LoVo (cell line): ENCODE measurements around the gene WRAP73.

Experiments used
- DNase-seq: peaks from one replicate; pipeline ENCODE4 v3.0.0-alpha.2; 2016; ENCODE audit warnings: low spot score

WRAP73 gene, protein sequence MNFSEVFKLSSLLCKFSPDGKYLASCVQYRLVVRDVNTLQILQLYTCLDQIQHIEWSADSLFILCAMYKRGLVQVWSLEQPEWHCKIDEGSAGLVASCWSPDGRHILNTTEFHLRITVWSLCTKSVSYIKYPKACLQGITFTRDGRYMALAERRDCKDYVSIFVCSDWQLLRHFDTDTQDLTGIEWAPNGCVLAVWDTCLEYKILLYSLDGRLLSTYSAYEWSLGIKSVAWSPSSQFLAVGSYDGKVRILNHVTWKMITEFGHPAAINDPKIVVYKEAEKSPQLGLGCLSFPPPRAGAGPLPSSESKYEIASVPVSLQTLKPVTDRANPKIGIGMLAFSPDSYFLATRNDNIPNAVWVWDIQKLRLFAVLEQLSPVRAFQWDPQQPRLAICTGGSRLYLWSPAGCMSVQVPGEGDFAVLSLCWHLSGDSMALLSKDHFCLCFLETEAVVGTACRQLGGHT

DNA sequence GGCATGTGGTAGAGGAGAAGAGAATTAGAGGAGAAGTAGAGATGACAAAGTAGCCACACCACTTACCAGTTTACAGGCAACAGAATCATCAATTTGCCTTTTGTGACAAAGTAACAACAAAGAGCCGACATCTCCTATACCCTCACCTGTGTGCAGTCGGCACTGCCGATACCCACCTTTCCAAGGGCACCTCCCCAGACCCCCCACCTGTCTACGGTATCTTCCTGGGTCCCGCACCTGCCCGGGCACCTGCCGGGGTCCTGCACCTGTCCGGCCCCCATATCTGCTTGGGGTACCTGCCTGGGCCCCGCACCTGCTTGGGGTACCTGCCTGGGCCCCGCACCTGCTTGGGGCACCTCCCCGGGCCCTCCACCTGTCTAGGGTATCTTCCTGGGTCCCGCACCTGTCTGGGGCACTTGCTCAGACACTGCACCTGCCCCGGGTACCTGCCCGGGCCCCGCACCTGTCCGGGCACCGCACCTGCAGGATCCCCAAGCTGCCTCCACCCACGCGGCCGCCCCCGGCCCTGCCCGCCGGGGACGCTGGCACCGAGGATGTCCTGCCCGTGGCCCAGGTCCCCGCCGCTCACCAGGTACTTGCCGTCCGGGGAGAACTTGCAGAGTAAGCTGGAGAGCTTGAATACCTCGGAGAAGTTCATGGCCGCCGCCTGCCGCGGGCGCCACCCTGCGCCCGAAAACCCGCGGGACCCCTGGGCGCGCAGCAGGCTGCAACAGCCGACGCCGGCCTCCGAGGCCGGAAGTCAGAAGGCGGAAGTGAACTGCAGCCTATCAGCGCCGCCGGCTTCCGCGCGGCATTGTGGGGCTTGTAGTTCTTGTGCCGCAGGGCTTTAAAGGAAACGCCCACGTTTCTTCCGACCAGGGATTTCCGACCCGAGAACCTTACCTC lies at the start of gene WRAP73:
WRAP73 (minus strand) TSS at position 762 of the 906 bp plus-strand sequence; CDS start at position 658, 104 bp downstream.
- peak; percentile 90 for DNase-seq

DNA sequence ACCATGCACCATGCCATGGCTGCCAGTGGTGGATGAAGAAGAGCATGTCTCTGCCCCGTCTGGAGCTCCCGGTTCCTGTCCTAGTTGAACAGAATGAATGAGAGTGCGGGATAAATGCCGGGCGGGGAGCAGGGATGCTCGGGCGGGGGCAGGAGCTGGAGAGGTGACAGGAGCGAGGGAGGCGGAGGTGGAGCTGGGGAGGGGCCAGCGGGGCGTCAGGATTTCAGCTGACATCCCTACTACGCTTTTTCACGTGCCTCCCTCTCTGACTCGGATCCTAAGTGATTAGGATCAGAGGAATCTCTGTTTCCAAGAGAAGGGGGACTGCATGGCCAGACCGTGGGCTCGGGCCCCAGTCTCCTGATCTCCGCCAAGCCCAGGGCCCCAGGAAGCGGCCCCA lies 49.7 kb upstream of the WRAP73 start:
- no peak for DNase-seq

DNA sequence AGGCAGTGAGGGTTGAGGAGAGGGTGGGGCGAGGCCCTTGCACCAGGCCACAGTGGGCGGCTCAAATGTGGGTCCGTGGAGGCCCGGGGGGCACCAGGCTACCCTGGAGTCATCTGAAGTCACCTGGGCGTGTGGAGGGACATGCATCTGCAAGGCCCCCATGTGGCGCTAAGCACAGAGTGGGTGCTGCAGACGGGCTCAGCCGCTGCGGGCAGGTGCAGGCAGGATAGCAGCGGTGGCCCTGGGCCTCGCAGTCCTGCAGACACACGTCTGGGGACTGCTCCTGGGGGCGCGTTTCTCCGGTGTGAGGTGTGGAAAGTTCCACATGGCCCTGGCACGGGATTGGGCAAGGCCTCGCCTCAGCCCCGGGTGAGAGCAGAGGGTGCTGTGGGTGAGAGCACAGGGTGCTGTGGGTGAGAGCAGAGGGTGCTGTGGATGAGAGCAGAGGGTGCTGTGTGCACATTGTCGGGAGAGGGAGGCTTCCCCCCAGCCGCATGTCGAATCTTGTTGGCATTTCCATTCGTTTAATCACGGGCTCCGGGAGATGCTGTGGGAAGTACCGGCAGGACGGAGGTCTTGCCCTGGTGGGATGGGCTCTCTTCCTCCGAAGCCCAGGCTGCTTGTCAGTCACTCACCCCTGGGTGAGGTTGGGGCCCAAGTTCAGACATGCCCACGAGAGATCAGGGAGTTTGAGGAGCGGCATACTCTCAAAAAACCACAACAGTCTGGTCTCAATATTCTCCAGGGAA lies 48.9 kb upstream of the WRAP73 start:
- DNase-seq = no peak

DNA sequence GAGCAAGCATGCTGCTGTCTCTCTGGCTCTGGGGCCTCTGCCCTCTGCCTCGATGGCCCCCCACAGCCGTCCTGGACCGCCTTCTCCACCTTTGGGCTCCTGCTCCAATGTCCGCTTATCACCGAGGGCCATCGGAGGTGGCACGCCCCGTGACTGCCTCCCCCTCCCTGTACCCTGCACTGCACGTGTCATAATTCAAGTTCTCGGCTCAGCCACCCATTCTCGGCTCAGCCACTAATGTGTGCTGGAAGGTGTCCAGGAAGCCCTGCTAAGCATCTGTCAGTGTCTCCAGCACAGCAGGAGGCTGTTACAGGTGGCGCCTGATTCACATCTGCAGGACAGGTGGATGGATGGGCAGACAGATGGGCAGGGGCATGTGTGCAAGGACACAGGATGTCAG lies 47.9 kb upstream of the WRAP73 start:
- no peak for DNase-seq

DNA sequence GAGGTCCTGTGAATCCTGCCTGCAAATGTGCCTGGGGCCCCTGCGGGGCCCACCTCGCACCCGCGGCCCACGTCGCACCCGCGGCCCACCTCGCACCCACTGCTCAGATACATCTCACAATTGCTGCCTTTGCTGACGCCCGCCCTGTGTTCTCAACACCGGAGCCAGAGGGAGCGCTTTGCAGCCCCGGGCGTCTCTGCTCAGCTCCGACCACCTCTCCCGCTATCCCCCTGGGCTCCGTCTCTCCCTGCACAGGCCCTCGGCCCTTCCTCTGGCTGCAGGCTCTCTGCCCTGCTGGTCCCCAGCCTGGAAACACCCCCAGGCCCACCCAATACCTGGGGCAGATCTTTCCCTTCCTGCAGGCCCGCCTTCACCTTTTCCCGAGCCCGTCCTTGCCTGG lies 47.2 kb upstream of the WRAP73 start:
- no peak for DNase-seq

DNA sequence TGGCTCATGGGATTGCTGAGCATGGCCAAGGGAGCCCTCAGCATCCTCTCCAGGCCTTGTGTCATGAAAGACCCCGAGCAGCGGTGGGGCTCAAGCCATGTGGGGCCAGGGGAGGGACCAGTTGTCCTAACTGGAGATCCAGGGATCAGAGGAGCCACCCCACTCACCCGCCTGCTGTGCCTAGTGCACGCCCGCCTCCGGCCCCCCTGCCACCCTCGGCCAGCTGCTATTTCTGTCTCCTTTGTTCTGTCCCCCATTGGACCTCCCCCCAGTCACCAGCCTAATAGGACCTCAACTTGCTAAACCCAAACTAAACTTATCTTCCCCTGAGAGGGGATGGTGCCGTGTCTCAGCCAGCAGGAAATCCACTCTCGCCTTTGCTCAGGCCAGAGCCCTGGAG lies 46.8 kb upstream of the WRAP73 start:
- no peak for DNase-seq

DNA sequence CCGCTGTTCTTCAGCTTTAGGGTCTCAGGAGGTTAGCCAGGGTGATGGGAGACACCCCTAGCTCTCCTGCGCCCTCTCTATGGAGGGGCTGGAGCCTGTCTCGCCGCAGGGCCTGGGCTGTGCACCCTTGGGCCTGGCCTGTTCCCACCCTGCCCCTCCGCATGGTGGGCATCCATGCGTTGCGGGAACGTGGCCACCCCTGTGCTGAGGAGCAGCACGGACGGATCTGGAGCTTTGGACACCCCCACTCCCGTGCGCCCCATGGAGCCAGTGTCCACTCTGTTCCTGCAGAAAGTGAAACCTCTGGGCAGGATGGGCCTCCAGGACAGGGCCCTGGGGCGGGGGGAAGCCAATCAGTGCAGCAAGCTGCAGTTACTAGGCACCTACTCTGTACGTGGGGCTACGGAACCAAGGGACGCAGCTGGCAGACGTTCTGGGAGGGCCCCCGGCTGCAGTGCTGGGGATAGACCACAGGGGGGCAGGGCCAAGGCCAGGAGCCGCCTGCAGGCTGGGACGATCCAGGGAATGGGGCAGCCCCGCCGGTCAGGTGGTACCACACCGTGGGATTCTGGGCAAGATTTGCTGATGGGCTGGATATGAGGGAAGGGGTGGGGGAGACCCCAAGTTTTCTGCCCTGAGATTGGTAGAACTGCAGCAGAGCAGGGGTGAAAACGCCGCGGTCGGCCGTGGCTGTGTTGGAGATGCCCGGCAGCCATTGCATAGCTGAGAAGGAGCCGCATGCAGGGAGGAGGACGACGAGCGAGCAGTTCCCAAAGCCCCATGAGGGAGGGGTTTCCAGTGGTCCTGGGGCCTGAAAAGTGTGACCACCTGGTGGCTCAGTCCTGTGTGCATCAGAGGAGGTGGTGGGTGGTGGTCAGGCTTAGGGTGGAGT lies 45.7 kb upstream of the WRAP73 start:
- DNase-seq = no peak

DNA sequence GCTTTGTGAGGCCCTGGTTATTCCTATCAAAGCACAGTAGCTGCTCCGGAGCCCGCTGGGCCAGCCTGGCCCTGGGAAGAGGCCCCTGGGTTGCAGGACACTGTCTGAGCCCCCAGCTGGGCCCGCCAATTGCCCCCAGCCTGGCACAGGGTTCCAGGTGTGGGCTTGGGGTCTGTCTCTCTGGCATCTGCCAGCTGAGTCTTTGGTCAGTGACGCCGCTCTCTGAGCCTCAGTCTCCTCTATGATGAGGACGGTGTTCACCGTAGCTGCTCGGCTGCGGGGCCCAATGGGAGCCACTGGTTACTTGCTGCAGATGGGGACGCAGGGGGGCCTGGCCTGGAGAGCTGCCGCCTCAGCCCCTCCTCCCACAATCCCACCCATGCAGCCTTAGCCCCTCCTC lies 43.4 kb upstream of the WRAP73 start:
- DNase-seq = no peak

DNA sequence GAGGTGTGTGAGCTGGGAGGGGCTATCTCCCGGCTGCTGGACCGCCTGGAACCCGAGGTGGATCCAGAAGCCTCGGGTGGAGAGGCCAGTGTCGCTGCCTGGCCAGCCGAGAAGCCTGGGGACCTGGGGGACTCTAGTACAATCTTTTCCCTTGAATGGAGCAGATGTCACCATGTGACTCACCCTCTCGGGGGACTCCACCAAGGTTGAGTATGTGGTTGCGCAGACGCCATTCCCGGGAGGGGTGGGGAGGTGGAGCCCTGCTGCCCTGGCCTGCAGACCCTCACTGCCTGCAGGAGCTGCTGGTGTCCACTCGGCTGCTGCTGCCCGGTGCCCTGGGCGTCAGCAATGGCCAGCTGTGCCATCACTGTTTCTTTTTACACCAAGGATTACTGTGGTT lies 42.7 kb upstream of the WRAP73 start:
- no peak for DNase-seq

DNA sequence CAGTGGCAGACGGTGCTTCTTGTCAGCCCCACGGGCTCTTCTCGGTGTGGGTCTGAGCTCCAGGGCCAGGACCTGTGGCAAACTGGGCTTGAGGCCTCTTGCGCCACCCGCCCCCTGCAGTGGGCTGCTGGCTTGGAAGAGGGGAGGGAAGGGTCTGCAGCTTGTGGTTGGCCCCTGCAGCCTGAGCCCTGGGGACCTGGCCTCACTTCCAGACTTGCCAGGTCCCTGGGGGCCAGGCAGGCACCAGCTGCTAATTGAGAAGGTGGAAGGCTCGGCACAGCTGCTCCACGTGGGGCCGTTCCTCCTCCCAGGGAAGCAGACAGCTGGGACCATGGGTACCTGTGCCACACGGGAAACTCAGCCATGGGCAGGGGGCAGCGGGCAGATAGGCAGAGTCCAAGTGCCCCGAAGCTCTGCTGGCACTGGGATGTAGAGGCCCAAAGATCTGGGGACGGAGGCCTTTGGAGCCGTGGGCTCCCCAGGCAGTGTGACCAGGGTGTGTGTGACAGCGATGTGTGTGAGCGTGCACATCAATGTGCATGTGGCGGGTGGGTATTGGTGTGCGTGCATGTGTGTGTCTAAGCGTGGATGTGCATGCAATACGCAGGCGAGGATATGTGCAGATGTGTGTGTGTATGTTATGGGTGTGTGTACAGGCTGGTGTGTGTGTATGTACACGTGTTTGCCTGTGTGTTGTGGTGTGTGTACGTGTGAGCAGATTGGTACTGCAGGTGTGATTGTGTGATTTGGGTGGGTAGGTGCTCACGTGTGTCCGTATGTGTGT lies 41.7 kb upstream of the WRAP73 start:
- DNase-seq = no peak

DNA sequence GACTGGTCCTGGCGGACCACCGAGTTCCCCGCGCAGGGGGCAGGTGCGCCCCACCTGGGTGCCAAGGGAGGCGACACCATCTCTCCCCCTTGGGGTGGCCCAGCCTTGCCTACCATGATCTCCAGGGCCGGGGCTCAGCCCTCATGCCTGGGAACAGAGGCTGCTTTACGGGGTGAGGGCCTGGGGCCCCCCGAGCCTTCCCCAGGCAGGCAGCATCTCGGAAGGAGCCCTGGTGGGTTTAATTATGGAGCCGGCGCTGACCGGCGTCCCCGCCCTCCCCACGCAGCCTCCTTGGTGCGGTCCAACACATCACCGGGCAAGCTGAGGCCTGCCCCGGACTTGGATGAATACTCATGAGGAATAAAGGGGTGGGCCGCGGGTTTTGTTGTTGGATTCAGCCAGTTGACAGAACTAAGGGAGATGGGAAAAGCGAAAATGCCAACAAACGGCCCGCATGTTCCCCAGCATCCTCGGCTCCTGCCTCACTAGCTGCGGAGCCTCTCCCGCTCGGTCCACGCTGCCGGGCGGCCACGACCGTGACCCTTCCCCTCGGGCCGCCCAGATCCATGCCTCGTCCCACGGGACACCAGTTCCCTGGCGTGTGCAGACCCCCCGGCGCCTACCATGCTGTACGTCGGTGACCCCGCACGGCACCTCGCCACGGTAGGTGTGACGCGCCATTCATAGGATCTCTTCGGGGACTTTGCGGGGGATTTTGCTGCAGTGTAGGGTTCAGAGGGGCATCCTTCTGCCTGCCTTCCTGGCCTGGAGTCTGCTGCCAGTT lies 40.6 kb upstream of the WRAP73 start:
- DNase-seq = no peak

DNA sequence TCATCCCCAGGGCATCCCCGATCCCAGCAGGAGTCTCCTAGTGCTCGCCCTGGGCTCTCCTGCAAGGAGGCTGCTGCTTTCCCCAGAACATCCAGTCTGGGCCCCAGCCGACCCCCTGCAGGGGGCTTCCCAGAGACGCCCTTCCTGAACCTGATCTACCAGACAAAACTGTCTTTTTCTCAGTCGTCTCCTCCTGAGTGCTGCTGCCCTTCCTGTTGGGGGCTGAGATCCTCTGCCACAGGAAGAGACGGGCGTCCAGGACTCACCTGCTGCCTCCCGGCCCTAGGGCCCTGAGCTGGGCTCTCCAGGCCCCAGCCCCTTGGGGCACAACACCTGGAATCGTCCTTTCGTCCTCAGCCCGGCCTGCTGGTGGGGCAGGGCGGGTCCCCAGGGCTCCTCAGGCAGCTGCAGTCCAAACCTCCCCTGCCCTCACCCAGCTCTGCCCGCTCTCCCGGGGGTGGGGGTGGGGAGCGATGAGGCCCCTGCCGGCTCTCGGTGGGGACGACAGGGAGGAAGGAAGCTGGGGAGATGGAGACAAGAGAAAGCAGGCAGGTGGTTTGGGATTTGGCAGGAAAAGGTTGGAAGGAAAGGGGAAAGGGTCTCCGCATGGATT lies 39.3 kb upstream of the WRAP73 start:
- DNase-seq = no peak

DNA sequence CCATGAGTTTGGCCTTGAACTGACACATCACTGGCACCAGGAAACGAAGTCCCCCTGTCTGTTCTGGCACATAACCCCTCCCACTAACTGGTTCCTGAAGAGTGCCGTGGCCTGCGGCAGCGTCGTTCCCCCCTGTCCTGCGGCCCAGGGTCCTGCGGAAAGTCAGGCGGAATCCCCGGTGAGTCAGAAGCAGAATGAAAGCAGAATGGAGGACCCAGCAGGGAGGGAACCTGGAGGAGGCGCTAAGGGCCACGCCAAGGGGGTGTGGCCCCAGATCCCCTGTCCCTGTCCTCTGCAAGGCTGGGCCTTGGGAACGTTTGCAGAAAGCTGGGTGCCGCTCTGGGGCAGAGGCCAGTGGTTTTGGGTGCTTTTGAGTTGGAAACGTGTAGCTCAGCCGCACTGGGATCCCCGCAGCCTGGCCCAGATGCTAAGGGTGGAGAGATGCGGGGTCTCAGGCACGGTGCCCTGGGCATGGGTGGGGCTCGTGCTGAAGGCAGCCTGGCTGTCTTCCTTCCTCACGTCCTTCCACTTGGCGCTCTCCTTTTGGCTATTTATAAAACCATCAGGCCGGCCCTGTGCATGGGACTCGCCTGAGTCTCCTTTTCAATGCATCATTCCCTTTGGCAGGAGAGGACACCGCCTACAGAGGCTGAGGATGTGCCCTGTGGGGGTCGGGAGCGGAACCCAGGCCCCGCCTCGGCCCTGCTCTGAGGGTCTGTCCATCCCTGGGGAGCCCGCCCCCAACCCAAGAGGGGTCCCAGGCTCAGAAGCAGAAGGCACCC lies 38.6 kb upstream of the WRAP73 start:
- no peak for DNase-seq

DNA sequence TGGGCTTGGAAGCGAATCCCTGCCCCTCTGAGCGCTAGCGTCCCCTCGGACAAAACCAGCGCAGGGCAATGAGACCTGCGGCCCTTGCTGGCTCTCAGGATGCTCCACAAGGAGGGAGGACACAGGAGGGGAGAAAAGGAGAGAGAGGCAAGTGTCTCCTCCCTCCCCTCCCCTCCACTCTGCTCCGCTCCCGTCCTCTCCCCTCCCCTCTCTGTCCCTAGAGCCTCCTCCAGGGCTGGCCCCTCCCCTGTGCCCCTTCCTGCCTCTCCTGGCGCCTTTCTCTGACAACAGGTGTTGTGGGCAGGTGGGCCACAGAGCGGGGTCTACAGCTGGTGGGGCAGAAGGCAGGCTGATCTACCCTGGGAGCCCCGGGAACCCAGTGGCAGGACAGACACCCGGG lies 37.6 kb upstream of the WRAP73 start:
- no peak for DNase-seq

DNA sequence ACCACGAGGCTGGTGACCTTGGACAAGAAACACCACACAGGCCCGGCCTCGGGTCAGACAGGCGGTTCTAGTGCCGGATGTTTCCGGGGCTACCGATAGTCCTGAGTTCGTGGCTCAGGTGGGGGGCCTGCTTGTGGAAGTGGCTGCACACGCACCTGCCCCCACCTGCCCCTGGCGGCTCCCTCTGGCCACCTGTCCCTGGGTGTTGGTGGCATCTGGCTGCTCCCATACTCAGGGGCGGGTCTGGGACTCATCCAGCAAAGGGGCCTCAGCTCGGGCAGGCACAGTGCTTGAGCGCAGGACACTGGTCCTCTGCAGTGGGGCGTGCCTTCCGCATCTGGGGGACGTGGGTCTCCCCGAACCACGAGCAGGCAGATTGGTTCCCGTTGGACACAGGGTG lies 36.0 kb upstream of the WRAP73 start:
- no peak for DNase-seq

DNA sequence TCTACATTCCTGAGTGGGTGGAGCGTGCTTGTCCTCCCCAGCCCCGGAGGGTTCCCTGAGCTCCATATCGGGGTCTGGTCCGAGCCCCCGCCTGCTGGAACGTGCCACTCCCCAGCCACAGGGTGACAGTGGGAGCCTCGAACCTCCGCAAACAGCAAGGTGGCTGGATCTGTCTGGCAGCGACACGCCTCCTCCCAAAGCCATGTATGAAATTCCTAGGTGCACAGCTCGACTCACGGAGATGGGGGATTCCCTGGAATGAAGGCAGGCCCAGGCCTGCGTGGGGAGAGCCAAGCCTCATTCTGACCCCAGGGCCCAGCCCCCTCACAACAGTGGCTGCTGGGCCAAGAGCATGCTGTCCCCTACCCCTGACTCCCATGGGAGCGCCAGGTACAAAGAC lies 35.3 kb upstream of the WRAP73 start:
- no peak for DNase-seq

DNA sequence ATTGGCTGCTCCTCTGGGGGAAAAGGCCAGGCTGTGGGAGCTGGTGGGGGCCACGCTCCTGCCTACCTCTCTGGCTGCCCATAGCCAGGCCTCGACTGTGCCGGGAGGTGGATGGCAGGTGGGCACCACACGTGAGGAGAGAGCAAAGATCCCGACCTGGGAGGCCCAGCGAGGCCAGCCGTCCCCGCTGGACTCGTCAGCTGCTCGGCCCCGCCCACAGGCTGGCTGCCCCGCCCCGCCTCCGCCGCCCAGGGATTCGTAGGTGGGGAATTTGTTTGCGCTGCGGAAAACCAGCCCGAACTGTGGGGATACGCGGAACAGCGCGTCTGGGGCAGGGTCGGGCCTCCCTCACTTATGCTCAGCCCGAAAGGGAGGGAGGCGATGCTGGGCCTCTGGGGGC lies 34.1 kb upstream of the WRAP73 start:
- no peak for DNase-seq

DNA sequence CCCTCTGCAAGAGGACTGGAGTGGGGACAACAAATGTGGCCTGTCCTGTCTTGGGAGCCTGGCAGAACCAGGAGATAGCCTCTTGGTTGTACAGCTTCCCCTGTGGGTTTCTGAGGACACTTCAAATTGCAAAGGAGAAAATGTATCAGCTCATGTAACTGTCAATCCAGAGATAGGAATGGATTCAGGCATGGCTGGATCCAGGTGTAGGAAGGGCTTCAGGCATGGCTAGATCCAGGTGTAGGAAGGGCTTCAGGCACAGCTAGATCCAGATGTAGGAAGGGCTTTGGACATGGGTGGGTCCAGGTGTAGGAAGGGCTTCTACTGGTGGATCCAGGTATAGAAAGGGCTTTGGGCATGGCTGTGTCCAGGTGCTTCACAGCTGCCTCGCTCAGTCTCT lies 33.3 kb upstream of the WRAP73 start:
- DNase-seq = no peak
